ENCODE measurements around the gene UNKL. TPM values are rescaled to one million over a fixed set of nuclear protein-coding genes. Genes with fewer than 3 reads are reported as not detected.
A peak's percentile ranks its signal among the peaks of the same experiment; 100 is the strongest.

The UNKL gene
- total RNA-seq, 4 donors from 2014 or later = 15.2 to 86.4 (median 24.2) TPM

DNA sequence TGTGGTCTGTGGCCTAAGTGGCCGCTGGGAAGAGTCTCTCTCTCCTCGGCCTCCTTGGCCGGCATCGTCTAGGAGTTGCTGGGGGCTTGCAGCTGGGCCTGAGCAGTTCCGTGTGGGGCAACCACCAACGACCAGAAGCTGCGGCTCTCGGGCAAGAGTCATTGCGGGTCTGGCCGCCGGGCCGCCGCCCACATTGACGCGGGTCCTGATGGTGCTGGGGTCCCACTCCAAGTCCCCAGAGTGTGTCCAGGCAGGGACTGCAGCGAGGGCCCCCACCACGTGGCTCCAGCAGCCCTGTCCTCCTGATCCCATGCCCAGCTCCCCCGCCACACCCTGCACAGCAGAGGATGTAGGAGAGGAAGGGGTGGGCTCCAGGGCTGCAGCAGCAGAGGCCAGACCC lies 30.9 kb downstream of the UNKL start:
- Histone ChIP-seq H3K27ac (no peak overlapping the region), H3K36me3 (peaks cover 0 to 14% (median 2%) of the 10 kb centered on the region in 4 donors), H3K9me3 (no peaks in the 10 kb centered on the region), H3K27me3 (no peaks in the 10 kb centered on the region), H3K4me1 (peaks cover 8 to 16% (median 11%) of the 10 kb centered on the region in 4 donors), H3K4me3 (no peak overlapping the region)
- TF ChIP-seq, protein P1, sequence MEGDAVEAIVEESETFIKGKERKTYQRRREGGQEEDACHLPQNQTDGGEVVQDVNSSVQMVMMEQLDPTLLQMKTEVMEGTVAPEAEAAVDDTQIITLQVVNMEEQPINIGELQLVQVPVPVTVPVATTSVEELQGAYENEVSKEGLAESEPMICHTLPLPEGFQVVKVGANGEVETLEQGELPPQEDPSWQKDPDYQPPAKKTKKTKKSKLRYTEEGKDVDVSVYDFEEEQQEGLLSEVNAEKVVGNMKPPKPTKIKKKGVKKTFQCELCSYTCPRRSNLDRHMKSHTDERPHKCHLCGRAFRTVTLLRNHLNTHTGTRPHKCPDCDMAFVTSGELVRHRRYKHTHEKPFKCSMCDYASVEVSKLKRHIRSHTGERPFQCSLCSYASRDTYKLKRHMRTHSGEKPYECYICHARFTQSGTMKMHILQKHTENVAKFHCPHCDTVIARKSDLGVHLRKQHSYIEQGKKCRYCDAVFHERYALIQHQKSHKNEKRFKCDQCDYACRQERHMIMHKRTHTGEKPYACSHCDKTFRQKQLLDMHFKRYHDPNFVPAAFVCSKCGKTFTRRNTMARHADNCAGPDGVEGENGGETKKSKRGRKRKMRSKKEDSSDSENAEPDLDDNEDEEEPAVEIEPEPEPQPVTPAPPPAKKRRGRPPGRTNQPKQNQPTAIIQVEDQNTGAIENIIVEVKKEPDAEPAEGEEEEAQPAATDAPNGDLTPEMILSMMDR (IDR thresholded peaks at IDR 0.05) = no peak
- TF ChIP-seq EP300 (IDR thresholded peaks at IDR 0.05; ENCODE audit: low read depth) = no peak
- TF ChIP-seq POLR2AphosphoS5 (IDR thresholded peaks at IDR 0.05) = no peak
- TF ChIP-seq POLR2A (IDR thresholded peaks at IDR 0.05) = no peak
- in situ Hi-C loops (cut with MboI; ENCODE audit: low pct_ligation_motif_present in 1 of 4, low pct_unique_long_range_greater_than_20kb in 1 of 4, low sequenced_read_pairs in 3 of 4) = no loop called here
- DNase-seq = no peak
- WGBS, 2 donors (ENCODE audit: low coverage in 1 of 2) = 93% methylated on average over 3 of the region's 18 CpGs; no CpG with 5 or more reads in 1 of the 2 donors
- intact Hi-C loops (cut with DNase I; ENCODE audit: low total_unique reads) = no loop called here

DNA sequence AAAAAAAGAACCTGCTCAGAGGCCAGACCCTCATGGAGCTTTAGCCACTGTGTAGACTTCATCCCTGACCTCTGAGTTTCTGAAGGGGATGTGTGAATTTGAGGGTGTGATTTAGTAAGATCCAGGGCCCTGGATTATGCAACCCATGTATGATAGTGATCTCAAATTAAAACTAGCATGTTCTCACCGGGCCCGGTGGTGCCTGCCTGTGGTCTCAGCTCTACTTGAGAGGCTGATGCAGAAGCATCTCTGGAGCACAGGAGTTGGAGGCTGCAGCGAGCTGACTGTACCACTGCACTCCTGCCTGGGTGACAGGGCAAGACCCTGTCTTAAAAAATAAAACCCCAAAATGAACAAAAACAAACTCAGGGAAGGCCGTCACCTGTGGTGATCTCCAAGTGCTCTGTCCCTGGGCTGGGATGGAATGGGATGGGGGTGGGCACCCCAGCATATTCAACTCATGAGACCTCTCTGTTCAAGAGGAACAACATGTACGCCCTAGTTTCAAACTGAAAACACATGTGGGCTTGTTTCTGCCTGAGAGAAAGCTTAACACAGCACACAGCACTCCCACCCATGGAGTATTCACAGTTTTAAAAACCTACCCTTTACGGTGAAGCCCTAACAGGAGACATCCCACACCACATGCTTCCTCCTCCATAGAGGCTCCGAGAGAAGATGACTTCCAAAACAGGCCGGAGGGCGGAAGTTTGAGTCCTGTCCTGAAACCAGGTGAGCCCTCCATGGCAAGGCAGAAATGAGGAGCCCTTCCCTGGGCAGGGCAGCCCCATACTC lies 32.7 kb downstream of the UNKL start:
- no peak for DNase-seq
- Histone ChIP-seq H3K9me3 (no peaks in the 10 kb centered on the region), H3K4me3 (no peak overlapping the region), H3K27ac (no peak overlapping the region), H3K36me3 (peaks cover 0 to 14% (median 2%) of the 10 kb centered on the region in 4 donors), H3K27me3 (no peaks in the 10 kb centered on the region), H3K4me1 (peaks cover 10 to 19% (median 15%) of the 10 kb centered on the region in 4 donors)
- intact Hi-C loops (cut with DNase I; ENCODE audit: low total_unique reads) (no loop called here), in situ Hi-C loops (cut with MboI; ENCODE audit: low pct_ligation_motif_present in 1 of 4, low pct_unique_long_range_greater_than_20kb in 1 of 4, low sequenced_read_pairs in 3 of 4) (no loop called here)
- TF ChIP-seq, protein P1 (IDR thresholded peaks at IDR 0.05) = no peak
- no peak for TF ChIP-seq POLR2A (IDR thresholded peaks at IDR 0.05)
- TF ChIP-seq EP300 (IDR thresholded peaks at IDR 0.05; ENCODE audit: low read depth) = no peak
- TF ChIP-seq POLR2AphosphoS5 (IDR thresholded peaks at IDR 0.05) = no peak
- WGBS, 2 donors (ENCODE audit: low coverage in 1 of 2) = 83% methylated on average over 9 of the region's 9 CpGs; no CpG with 5 or more reads in 1 of the 2 donors

DNA sequence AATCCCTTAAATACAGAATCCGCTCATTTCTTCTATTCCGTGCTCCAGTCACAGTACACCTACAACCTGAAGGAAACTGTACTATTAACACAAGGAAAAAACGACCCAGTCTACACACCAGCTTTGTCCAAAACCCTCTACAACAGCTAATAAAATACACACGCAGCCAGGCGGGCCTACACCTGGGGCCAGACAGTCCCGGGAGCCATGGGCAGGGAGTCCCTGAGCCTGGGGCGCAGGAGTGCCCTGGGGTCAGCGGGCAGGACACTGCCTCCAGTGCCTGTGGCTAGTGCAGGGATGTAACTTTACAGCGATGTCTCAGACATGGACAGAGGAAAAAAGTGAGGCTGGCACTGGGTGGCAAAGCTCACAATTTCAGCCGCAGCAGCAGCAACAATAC lies 34.3 kb downstream of the UNKL start:
- H3K27ac ChIP-seq = peak overlapping the region in 1 of 4 donors; percentile 25
- peak overlapping the region in 2 of 4 donors; percentile 52 to 60 for H3K4me3 ChIP-seq

DNA sequence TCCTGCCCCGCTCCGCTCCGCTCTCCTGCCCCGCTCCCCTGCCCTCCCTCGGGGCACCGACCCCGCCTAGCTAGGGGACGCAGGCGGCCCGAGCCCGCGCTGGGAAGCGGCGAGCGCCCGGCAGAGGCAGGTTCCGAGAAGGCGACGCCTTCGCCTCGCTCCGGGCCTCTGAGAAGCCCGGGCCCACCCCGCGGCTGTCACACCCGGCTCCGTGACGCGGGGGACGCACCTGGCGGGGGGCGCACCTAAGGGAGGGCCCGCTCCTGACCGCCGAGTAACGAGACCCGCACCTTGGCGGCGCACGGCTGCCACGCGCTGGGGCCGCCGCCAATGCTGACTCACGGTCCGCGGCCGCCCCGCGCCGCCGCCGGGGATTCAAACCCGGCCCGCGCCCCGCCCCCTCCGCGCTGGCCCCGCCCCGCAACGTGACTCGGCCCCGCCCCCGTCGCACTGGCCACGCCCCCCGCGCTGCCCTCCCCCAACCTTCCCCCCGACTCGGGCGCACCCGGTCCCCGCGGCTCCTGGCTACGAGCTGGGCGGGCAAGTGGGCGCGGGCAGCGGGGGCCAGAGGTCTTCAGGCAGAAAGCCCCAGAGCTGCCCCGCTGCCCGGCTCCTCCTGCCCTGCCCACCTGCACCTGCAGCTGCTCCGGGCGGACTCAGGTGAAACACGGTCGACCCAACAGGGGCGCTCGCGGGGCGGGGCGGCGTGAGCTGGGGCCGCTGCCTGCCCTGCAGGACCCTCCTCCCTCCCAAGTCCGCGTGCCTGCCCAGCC lies 35.0 kb downstream of the UNKL start:
- peak; percentile 63 for DNase-seq
- Histone ChIP-seq H3K4me3 (peak overlapping the region; percentile 25 to 60 (median 49)), H3K9me3 (no peaks in the 10 kb centered on the region)

More for the DNA sequence above, 34.3 kb downstream of the UNKL start:
- in situ Hi-C loops (cut with MboI; ENCODE audit: low pct_ligation_motif_present in 1 of 4, low pct_unique_long_range_greater_than_20kb in 1 of 4, low sequenced_read_pairs in 3 of 4) (no loop called here), intact Hi-C loops (cut with DNase I; ENCODE audit: low total_unique reads) (no loop called here)
- peaks cover 0 to 14% (median 2%) of the 10 kb centered on the region in 4 donors for H3K36me3 ChIP-seq
- no peak for DNase-seq
- H3K9me3 ChIP-seq = no peaks in the 10 kb centered on the region
- TF ChIP-seq EP300 (IDR thresholded peaks at IDR 0.05; ENCODE audit: low read depth) = no peak
- H3K4me1 ChIP-seq = peaks cover 10 to 19% (median 15%) of the 10 kb centered on the region in 4 donors
- no peaks in the 10 kb centered on the region for H3K27me3 ChIP-seq
- 81 to 95% methylated on average over 3 to 10 of the region's 10 CpGs for WGBS, 2 donors (ENCODE audit: low coverage in 1 of 2)

More for the DNA sequence above, 35.0 kb downstream of the UNKL start:
- Histone ChIP-seq H3K4me1 (peaks cover 10 to 19% (median 15%) of the 10 kb centered on the region in 4 donors), H3K36me3 (peaks cover 0 to 7% (median 0%) of the 10 kb centered on the region in 4 donors), H3K27ac (peak overlapping the region; percentile 45 to 80 (median 60)), H3K27me3 (no peaks in the 10 kb centered on the region)
- intact Hi-C loops (cut with DNase I; ENCODE audit: low total_unique reads) = no loop called here
- in situ Hi-C loops (cut with MboI; ENCODE audit: low pct_ligation_motif_present in 1 of 4, low pct_unique_long_range_greater_than_20kb in 1 of 4, low sequenced_read_pairs in 3 of 4) = no loop called here
- TF ChIP-seq POLR2A (IDR thresholded peaks at IDR 0.05) (no peak), EP300 (IDR thresholded peaks at IDR 0.05; ENCODE audit: low read depth) (no peak), POLR2AphosphoS5 (IDR thresholded peaks at IDR 0.05) (no peak)
- TF ChIP-seq, protein P1 (IDR thresholded peaks at IDR 0.05) = no peak
- 19% methylated on average over 17 of the region's 95 CpGs; no CpG with 5 or more reads in 1 of the 2 donors for WGBS, 2 donors (ENCODE audit: low coverage in 1 of 2)
